Kidney epithelial cell (primary cell): ENCODE results near the gene HSD11B2. TPM values are rescaled to one million over a fixed set of nuclear protein-coding genes. Genes with fewer than 3 reads are reported as not detected.

ENCODE experiments used
- DNase-seq: peaks from one replicate; pipeline ENCODE4 v3.0.0-alpha.2; 2010; ENCODE audit warnings: low read depth
- H3K27me3 ChIP-seq: 2 replicates; pipeline ENCODE4 v1.6.0; 2011; ENCODE audit warnings: low read length; ENCODE audit not compliant: control insufficient read depth, insufficient read depth
- H3K36me3 ChIP-seq: 2 replicates; pipeline ENCODE4 v1.5.1; 2011; ENCODE audit warnings: low read length; ENCODE audit not compliant: control insufficient read depth, insufficient read depth
- H3K4me3 ChIP-seq: 2 replicates; pipeline ENCODE4 v1.5.1; 2011; ENCODE audit warnings: low read depth, mild to moderate bottlenecking, control low read depth, low read length
- CTCF ChIP-seq: IDR thresholded peaks from 2 replicates; pipeline ENCODE4 v1.5.1; 2011; ENCODE audit warnings: mild to moderate bottlenecking, moderate library complexity, low read length, control low read depth, inconsistent platforms; ENCODE audit not compliant: insufficient read depth, poor library complexity, severe bottlenecking
- total RNA-seq: library from RNA; depleted of rRNA; stranded (reverse); fragments of >200 nt; gene quantifications from 2 replicates; pipeline ENCODE4 v1.2.3, GENCODE V29; 2015

The HSD11B2 gene
- total RNA-seq, 1 donor from 2014 or later, result 5.8 TPM

DNA sequence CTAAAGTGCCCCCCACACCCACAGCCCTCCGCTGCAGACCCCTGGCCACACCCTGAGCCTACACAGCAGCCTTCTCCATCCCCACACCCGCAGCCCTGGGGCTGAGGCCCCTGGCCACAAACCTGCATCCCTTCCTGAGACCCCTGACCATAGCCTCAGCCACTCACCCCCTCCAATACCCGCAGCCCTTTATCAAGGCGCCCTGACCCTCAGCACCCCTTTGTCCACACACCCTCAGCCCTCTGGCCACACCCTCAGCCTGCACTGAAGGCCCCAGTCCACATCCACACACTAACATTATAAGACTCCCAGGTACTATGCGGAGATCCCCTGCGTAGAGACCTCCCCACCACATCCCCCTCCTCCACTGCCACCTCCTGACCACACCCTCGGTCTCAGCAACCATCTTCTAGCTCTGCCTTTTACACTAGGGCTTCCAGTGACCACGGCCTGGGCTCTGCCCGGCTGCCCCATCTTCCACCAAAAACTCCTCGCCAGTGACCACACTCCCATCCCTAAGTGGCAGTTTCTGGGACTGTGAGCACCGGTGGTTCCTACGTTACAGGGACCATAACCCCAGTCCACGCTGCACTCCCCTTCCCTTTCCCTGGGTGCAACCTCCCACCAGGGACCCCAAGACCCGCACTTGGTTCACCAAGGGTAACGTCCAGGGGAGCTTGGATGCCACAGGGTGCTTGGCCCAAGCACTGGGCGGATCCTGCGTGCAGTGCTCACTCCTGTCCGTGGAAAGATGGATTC, 38.4 kb upstream of the HSD11B2 start:
- H3K27me3 ChIP-seq, result peaks cover 52% of the 10 kb centered on the region
- TF ChIP-seq CTCF, result no peak
- no peak overlapping the region for H3K4me3 ChIP-seq
- H3K36me3 ChIP-seq, result no peaks in the 10 kb centered on the region
- DNase-seq, result no peak

GRCh38 chr16:67393111-67393787, 37.7 kb upstream of the HSD11B2 start, which contains the start of gene TPPP3:
TSS of gene TPPP3 (minus strand) at chr16:67393498. CDS start at chr16:67391111, 2,387 bp downstream.
- Histone ChIP-seq H3K27me3 (peaks cover 56% of the 10 kb centered on the region), H3K36me3 (no peaks in the 10 kb centered on the region), H3K4me3 (peak within 1 kb of the TSS; percentile 5)
- DNase-seq, result no peak
- TF ChIP-seq CTCF, result peak; percentile 76

DNA sequence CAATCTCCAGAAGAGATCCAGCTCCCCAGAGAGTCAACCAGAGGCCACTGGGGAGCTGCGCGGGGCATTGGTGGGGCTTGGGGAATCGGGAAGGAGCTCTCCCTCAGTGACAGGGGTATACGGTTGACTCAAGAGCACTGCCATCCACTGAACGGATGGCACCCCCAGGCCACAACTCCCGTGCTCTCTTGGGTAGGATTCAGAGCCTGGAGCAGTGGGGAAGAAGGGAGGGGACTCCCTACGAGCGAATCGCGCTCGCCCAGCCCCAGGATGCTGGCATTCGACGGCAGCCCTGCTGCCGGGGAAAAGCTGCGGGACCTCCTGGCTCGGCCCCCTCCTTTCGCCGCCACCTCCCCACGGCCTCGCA, 37.1 kb upstream of the HSD11B2 start:
- no peak overlapping the region for H3K4me3 ChIP-seq
- no peaks in the 10 kb centered on the region for H3K36me3 ChIP-seq
- DNase-seq, result no peak
- no peak for TF ChIP-seq CTCF
- H3K27me3 ChIP-seq, result peaks cover 58% of the 10 kb centered on the region

DNA sequence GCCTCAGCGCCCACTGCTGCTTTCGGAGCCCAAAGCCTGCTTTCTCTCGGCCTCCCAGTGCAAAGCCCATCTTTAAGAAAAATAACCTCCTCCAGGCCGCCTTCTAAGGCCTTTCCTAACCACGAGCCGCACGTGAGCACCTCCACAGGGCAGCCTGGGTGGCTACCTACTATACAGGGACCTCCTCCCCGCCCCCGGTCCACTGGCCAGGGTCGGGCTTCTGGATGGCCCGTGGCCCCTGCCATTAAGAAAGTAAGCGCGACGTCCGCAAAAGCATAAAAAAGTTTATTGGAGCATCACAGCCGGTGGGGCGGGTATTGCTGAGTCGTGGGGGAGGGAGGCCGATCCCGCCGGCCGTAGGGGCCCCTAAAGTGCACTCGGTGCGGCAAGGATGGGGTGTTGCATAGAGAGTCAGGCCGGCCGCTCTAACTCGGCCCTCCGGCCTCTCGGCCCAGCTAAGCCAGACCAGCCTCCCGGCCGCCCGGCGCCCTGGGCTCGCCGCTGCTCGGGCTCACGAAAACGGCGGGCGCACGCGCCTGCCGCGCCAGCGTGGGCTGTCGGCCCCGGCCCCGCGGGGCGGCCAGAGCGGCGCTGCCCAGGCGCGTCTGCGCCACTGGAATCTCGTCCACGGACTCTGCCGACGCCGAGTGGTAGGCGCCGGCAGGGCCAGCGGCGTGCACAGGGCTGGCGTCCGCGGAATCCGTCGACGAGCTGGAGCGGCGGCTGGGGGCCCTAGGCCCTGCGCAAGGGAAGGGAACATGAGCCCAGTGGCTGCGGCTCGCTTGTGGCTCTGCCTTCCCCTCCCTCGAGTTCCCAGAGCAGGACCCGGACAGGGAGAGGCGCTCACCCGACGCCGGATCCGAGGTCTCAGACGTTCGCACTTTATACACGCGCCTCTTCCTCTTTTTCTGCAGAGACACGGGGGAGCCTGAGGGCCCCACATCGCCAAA, 36.5 kb upstream of the HSD11B2 start:
- no peak for DNase-seq

DNA sequence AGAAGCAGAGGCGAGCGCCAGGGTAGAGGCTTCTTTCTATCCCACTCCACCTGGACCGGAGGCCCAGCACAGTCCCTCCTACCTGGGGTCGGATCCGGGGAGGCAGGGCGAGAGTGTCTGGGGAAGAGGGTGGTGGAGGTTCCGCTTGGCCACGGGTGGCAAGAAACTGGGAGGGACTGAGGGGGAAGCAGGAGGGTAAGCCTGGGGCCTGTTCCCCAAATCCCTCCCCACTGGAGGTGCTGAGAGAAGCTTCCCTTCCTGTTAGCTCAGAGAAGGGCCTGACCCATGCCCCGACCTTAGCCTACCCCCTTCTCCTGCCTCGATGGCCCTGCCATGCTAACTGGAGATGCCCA, 35.8 kb upstream of the HSD11B2 start:
- Histone ChIP-seq H3K27me3 (peaks cover 63% of the 10 kb centered on the region), H3K4me3 (no peak overlapping the region), H3K36me3 (no peaks in the 10 kb centered on the region)
- no peak for TF ChIP-seq CTCF
- no peak for DNase-seq

More for the DNA sequence above, 36.5 kb upstream of the HSD11B2 start:
- no peak for TF ChIP-seq CTCF
- Histone ChIP-seq H3K27me3 (peaks cover 63% of the 10 kb centered on the region), H3K4me3 (no peak overlapping the region), H3K36me3 (no peaks in the 10 kb centered on the region)
